IPS-18c (cell line): ENCODE measurements around the gene ZBTB11.
"Not testable (repeated sequence)": the region's sequence is repeated elsewhere in the genome, so short reads cannot be mapped to it uniquely, and the experiment has no call there.

Experiments
- H3K4me3 ChIP-seq: 2 replicates; pipeline ENCODE4 v1.7.0; 2013; ENCODE audit warnings: low read depth, mild to moderate bottlenecking, low read length, moderate library complexity; ENCODE audit not compliant: insufficient read depth
- H3K9me3 ChIP-seq: one replicate; pipeline ENCODE4 v1.6.1; 2013; ENCODE audit warnings: mild to moderate bottlenecking, low read length, moderate library complexity; ENCODE audit not compliant: control insufficient read depth, insufficient read depth

The ZBTB11 gene

GRCh38 chr3:101676765-101677435 is at the start of gene ZBTB11:
Gene ZBTB11 (minus strand): TSS chr3:101677132. CDS start chr3:101676914, 218 bp downstream.
- peak within 1 kb of the TSS; percentile 99 for H3K4me3 ChIP-seq
- no peaks in the 10 kb centered on the region for H3K9me3 ChIP-seq

- Histone ChIP-seq H3K4me3 (no peak overlapping the region), H3K9me3 (no peaks in the 10 kb centered on the region)
These were observed 49.0 kb upstream of the ZBTB11 start for GRCh38 chr3:101725890-101726275.

- Histone ChIP-seq H3K4me3 (peak overlapping the region; percentile 96), H3K9me3 (no peaks in the 10 kb centered on the region)
These were observed 48.4 kb upstream of the ZBTB11 start for GRCh38 chr3:101725194-101725889.

- Histone ChIP-seq H3K9me3 (no peaks in the 10 kb centered on the region), H3K4me3 (peak within 1 kb of the TSS; percentile 96)
These were observed 47.6 kb upstream of the ZBTB11 start, which contains the start of gene CEP97 for GRCh38 chr3:101724329-101725193. Gene CEP97 (plus strand): TSS chr3:101724614. CDS start chr3:101724677, 63 bp downstream.

GRCh38 chr3:101722394-101723173 is 45.7 kb upstream of the ZBTB11 start:
- no peak overlapping the region for H3K4me3 ChIP-seq
- H3K9me3 ChIP-seq: no peaks in the 10 kb centered on the region

- no peak overlapping the region for H3K4me3 ChIP-seq
These were observed 44.2 kb upstream of the ZBTB11 start for GRCh38 chr3:101720851-101721840.

GRCh38 chr3:101719604-101720185 is 42.8 kb upstream of the ZBTB11 start:
- Histone ChIP-seq H3K9me3 (peaks cover 2% of the 10 kb centered on the region), H3K4me3 (no peak overlapping the region)

More at GRCh38 chr3:101720851-101721840, 44.2 kb upstream of the ZBTB11 start:
- no peaks in the 10 kb centered on the region for H3K9me3 ChIP-seq

GRCh38 chr3:101718455-101718854 is 41.5 kb upstream of the ZBTB11 start:
- no peak overlapping the region for H3K4me3 ChIP-seq
- H3K9me3 ChIP-seq: peaks cover 2% of the 10 kb centered on the region

- H3K4me3 ChIP-seq: no peak overlapping the region
- H3K9me3 ChIP-seq: peaks cover 3% of the 10 kb centered on the region
These were observed 32.2 kb upstream of the ZBTB11 start for GRCh38 chr3:101709126-101709525.

- not testable (repeated sequence) for H3K4me3 ChIP-seq, H3K9me3 ChIP-seq
These were observed 27.7 kb upstream of the ZBTB11 start for GRCh38 chr3:101704639-101705038.

- no peak overlapping the region for H3K4me3 ChIP-seq
- H3K9me3 ChIP-seq: peaks cover 2% of the 10 kb centered on the region
These were observed 26.2 kb upstream of the ZBTB11 start for GRCh38 chr3:101703169-101703568.

GRCh38 chr3:101702726-101703125 is 25.8 kb upstream of the ZBTB11 start:
- Histone ChIP-seq H3K9me3 (peaks cover 2% of the 10 kb centered on the region), H3K4me3 (no peak overlapping the region)

GRCh38 chr3:101701696-101702634 is 25.0 kb upstream of the ZBTB11 start:
- Histone ChIP-seq H3K4me3 (no peak overlapping the region), H3K9me3 (peaks cover 2% of the 10 kb centered on the region)

GRCh38 chr3:101695779-101696372 is 18.9 kb upstream of the ZBTB11 start:
- no peaks in the 10 kb centered on the region for H3K9me3 ChIP-seq
- H3K4me3 ChIP-seq: no peak overlapping the region
